HG03565 (cell line): ENCODE results near the gene LRRC7.
"Not testable (repeated sequence)": the region's sequence is repeated elsewhere in the genome, so short reads cannot be mapped to it uniquely, and the experiment has no call there.

Experiments
- ATAC-seq: cut with Tn5 transposase; IDR thresholded peaks from one replicate; pipeline ENCODE4 v1.9.1; 2021; ENCODE audit warnings: mild to moderate bottlenecking, moderate library complexity; ENCODE audit not compliant: unreplicated experiment

LRRC7 gene

GRCh38 chr1:69861641-69862040, 293.9 kb downstream of the LRRC7 start:
- no peak for ATAC-seq

DNA sequence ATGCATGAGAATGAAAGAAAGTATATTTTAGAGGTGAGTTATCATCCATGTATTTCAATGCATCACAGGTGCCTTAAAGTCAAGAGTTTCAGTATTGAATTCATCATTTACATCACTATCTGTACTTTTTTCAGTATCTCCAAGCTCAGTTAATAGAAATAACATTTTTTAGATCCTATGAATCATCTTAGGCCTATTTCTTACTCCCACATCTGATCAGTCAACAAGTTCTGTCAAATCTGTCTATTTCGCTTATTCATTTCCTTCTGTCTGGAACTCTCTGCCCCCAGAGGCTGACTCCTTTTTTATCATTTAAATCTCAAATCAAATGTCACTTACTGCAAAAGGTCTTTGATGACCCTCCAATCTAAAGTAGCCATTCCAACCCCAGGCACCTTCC, 295.2 kb downstream of the LRRC7 start:
- ATAC-seq, result no peak

- no peak for ATAC-seq
Measured at GRCh38 chr1:69863704-69864103, 296.0 kb downstream of the LRRC7 start.

DNA sequence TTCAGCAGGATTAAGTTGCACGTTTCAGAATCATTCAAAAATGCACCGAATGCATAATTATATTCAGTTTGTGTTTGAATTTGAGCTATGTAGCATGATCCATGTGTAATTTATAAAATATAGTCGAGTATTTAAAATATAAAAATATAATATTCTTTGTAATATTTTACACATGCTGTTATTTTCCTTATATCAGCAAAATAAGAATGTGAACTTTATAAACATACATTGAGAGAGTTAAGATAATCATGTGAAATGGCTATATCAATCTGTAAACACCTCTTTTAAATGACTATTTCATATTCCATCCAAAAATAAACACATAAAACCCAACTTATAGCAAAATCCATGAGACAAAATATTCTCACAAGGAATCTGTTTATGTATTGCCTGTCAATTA, 303.7 kb downstream of the LRRC7 start:
- ATAC-seq, result no peak

DNA sequence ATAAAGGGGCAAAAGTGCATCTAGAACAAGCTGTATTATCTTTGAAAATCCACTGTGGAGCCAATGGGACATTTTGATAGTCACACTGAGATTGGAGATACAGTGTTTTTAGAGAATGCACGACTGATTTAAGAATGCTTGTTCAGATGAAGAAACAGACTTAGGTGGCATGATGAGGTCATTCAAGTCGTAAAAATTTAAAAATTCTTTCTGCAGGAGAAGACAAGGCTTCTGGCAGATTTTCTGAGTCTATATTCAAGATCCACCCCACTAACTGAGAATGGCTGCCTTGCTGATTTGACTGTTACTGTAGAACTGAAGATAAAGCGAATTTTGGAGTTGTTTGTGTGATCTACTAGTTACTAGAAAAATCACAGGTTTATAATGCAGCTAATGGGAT, 310.6 kb downstream of the LRRC7 start:
- ATAC-seq, result no peak

DNA sequence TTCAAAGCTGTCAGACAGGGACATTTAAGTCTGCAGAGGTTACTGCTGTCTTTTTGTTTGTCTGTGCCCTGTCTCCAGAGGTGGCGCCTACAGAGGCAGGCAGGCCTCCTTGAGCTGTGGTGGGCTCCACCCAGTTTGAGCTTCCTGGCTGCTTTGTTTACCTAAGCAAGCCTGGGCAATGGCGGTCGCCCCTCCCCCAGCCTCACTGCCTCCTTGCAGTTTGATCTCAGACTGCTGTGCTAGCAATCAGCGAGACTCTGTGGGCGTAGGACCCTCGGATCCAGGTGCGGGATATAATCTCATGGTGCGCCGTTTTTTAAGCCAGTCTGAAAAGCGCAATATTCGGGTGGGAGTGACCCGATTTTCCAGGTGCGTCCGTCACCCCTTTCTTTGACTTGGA, 320.3 kb downstream of the LRRC7 start:
- ATAC-seq, result not testable (repeated sequence)

GRCh38 chr1:69888657-69889056, 320.9 kb downstream of the LRRC7 start:
- ATAC-seq, result no peak

- ATAC-seq, result no peak
Measured at GRCh38 chr1:69898403-69898947, 330.8 kb downstream of the LRRC7 start.

- ATAC-seq, result no peak
Measured at GRCh38 chr1:69911301-69911801, 343.6 kb downstream of the LRRC7 start.

DNA sequence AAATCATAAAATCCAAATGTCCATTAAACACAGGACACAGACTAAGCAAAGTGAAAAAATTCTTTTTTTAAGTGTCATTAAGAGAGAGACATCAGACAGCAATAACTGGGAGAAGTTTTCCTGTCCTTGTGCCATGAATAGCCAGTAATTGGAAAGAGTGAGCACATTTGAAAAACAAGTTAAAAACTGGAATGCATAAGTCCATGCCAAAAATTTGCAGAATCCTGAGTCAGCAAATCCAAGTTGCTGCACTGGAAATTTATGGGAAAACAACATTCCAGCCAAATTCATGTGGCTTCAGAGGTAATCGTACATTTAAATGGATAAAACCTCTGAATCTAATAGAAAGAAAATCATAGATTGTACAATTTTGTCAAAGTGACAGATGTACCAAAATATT, 346.3 kb downstream of the LRRC7 start:
- ATAC-seq, result no peak

DNA sequence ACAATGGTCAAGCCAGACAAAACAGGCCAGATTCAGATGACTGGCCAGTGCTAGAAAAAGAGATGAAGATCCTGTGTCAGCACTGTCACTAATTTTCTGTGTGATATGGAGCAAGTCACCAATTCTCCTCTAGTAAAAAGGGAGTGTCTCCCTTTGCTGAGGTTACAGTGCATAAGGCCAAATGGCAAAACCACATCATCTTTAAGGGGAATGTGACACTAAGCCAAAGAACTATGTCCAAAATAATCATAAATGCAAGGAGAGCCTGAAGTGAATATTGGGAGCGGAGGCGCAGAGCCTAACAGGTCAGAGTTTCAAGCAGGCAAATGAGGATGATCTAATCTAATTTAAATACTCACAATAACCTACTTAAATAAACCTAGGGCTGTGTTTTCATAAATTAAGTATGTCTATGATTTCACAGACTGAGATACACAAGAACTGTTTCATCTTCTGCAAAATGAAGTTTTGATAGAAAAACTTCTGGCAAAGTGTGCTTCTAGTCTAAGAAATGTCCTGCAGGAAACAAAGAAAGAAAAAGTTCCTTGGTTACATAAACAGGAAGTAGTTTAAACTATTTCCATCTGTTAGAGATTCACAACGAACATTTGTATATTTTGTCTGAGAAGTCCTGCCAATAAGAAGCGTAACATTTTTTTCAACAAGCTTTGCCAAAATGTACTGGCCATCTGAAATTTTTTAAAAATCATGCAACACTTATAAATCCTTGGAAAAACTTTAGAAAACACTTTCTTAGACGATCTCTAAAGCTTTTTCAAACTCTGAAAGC, 347.4 kb downstream of the LRRC7 start:
- ATAC-seq, result no peak

GRCh38 chr1:69919129-69919921, 351.6 kb downstream of the LRRC7 start:
- no peak for ATAC-seq

DNA sequence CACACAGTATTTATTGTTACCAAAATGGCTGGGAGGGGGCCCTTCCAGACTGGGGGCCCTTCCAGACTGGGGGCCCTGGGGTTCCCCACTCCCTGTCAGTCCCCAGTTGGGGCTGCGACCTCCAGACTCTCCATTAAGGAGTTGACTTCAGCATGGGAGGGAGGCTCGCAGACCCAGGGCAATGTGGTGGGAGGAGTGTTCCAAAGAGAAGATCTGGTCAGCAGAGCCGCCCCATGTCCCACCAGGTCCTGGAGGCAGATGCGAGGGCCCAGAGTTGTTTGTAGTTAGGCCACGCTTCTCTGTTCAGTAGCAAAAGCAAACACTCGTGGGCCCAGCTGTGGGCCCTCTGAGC, 352.2 kb downstream of the LRRC7 start:
- no peak for ATAC-seq

- no peak for ATAC-seq
Measured at GRCh38 chr1:69920426-69920825, 352.7 kb downstream of the LRRC7 start.

DNA sequence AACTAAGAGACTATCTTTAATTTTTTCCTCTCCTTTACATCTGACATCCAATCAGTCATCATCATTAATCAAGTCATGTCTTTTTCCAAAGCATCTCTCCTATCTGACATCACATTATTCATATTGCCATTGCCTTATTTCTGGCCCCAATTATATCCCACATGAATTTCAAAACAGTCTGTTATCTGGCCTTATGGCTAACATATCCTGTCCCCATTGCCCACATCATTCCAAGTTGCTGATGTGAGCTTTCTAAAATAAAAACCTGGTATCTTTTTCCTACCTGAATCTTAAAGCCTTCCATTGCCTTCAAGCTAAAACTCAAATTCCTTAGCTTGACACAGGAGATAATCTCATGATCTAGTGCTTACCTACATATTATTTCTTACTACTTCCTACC, 353.8 kb downstream of the LRRC7 start:
- ATAC-seq, result no peak

- ATAC-seq, result not testable (repeated sequence)
Measured at GRCh38 chr1:69928234-69928633, 360.5 kb downstream of the LRRC7 start.

DNA sequence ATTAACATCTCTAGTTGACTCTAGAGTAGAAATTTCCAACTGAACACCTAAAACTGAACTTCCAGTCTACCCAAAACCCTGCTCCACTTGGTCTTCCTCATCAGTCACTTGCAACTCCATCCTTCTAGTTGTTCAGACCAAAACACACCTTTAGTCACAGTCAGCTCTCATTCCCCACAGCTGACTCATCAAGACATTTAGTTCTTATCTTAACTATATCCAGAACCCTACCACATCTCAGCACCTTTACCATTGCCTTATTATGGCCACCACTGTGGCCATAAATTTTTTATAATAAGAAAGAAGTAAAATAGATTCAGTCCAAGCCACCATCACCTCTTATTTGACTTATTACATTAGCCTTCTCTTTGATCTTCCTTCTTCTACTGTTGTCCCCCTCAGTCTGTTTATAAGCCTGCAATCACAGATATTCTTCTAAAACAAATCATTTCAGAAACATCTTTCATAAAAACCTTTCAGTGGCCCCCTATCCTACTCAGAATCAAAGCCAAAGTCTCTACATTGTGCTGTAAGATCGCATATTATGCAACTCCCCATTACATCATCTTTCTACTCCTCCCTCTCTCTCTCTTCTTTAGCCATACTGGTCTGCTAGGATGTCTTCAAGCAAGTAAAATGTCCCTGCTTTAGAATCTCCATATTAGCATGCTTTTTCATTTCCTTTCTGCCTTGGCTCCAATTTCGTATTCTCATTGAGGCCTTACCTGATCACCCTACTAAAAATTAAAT, 361.8 kb downstream of the LRRC7 start:
- ATAC-seq, result no peak

GRCh38 chr1:69930396-69930795, 362.7 kb downstream of the LRRC7 start:
- ATAC-seq, result no peak

GRCh38 chr1:69932760-69933159, 365.0 kb downstream of the LRRC7 start:
- ATAC-seq, result no peak

- no peak for ATAC-seq
Measured at GRCh38 chr1:69940231-69940630, 372.5 kb downstream of the LRRC7 start.

- no peak for ATAC-seq
Measured at GRCh38 chr1:69940816-69941215, 373.1 kb downstream of the LRRC7 start.
